Measurements from ENCODE around the gene ABCB4.

Gene ABCB4

DNA sequence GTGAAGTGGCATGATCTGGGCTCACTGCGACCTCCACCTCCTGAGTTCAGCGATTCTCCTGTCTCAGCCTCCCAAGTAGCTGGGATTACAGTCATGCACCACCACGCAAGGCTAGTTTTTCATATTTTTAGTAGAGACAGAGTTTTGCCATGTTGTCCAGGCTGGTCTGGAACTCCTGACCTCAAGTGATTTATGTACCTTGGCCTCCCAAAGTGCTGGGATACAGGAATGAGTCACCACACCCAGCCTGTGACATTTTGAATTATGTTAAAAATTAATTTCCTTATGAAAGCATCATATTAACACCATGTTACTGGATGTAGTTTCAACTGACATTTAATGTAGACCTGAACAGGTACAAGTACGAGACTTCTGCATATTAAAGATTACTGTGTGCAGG lies 24.3 kb downstream of the ABCB4 start:
- H3K36me3 Mint-ChIP-seq (ENCODE audit: low read depth) = peaks cover 28% of the 10 kb centered on the region

DNA sequence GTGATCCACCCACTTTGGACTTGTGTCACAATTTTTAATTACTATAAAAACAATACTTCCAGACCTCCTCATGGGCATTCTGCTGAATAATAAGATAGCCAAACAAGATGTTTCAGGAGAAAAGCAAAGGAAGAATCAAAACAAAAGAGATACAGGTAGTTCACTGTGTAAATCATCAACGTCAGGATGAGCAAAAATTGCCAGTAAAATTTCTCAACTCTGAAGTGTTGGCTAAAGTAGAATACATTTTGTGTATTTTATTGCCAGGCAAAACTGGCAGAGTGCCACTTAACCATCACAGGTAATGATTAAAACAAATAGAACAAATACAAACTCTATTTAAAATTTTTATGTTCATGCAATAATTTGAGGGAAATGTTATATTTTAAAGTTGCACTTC lies 24.8 kb downstream of the ABCB4 start:
- peak overlapping the region; percentile 75 for H3K27ac Mint-ChIP-seq
- H3K4me3 Mint-ChIP-seq = no peak overlapping the region
- no peak for DNase-seq
- H3K9me3 Mint-ChIP-seq = no peaks in the 10 kb centered on the region
- H3K27me3 Mint-ChIP-seq (ENCODE audit: low read depth, poor library complexity) = no peaks in the 10 kb centered on the region
- H3K4me1 Mint-ChIP-seq = peaks cover 29% of the 10 kb centered on the region
- TF ChIP-seq, protein P1, sequence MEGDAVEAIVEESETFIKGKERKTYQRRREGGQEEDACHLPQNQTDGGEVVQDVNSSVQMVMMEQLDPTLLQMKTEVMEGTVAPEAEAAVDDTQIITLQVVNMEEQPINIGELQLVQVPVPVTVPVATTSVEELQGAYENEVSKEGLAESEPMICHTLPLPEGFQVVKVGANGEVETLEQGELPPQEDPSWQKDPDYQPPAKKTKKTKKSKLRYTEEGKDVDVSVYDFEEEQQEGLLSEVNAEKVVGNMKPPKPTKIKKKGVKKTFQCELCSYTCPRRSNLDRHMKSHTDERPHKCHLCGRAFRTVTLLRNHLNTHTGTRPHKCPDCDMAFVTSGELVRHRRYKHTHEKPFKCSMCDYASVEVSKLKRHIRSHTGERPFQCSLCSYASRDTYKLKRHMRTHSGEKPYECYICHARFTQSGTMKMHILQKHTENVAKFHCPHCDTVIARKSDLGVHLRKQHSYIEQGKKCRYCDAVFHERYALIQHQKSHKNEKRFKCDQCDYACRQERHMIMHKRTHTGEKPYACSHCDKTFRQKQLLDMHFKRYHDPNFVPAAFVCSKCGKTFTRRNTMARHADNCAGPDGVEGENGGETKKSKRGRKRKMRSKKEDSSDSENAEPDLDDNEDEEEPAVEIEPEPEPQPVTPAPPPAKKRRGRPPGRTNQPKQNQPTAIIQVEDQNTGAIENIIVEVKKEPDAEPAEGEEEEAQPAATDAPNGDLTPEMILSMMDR (IDR thresholded peaks at IDR 0.05) = no peak
- peaks cover 33% of the 10 kb centered on the region for H3K36me3 Mint-ChIP-seq (ENCODE audit: low read depth)

More for the DNA sequence above, 24.3 kb downstream of the ABCB4 start:
- no peak overlapping the region for H3K4me3 Mint-ChIP-seq
- H3K27me3 Mint-ChIP-seq (ENCODE audit: low read depth, poor library complexity) = no peaks in the 10 kb centered on the region
- H3K27ac Mint-ChIP-seq = no peak overlapping the region
- no peaks in the 10 kb centered on the region for H3K9me3 Mint-ChIP-seq
- peaks cover 34% of the 10 kb centered on the region for H3K4me1 Mint-ChIP-seq
- TF ChIP-seq, protein P1 (IDR thresholded peaks at IDR 0.05) = no peak
- no peak for DNase-seq

DNA sequence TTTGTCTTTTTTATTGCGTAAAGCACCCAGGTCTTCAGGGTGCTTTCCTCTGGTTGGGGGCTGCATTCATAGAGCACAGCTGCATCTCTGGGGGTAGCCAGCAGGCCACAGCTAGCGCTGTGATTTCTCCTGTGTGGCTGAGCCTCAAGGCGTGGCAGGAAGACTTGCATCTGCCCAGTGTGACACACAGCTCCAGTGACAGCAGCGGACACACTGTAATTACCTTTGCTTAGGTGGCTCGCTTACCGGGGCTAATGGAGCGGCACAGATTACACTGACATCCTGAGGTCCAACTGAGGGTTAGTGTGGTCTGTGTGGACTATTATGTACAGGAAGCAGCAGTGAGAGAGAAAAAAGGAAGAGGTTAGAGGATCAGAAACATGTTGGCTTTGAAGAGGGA lies 27.1 kb downstream of the ABCB4 start:
- no peaks in the 10 kb centered on the region for H3K27me3 Mint-ChIP-seq (ENCODE audit: low read depth, poor library complexity)
- TF ChIP-seq, protein P1 (IDR thresholded peaks at IDR 0.05) = no peak
- H3K4me3 Mint-ChIP-seq = no peak overlapping the region
- H3K9me3 Mint-ChIP-seq = no peaks in the 10 kb centered on the region
- peaks cover 37% of the 10 kb centered on the region for H3K36me3 Mint-ChIP-seq (ENCODE audit: low read depth)
- no peak overlapping the region for H3K27ac Mint-ChIP-seq
- peaks cover 16% of the 10 kb centered on the region for H3K4me1 Mint-ChIP-seq
- DNase-seq = peak; percentile 29

DNA sequence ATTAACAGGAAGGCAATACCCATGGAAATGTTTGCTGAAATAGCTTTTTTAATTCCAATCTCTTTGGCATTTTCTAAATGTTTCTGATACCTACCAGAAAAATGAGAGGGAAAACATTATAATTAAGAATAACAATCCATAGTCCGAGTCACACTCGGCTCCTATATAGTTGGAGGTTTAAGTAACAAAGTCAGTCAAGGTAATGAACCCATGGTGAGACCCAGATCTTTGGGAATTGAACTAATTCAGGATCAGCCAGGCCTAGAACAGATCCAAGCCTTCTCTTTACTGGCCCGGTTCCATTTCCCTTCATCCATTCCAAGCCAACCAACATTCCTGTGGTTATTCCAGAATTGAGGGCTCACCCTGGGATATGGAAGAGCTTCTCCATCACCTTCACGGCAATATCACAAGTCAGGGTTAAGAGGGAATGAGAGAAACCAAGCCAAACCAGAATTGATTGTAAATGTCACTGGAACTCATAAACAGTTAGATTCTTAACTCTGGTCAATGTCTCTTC lies 28.3 kb downstream of the ABCB4 start:
- peaks cover 16% of the 10 kb centered on the region for H3K4me1 Mint-ChIP-seq
- TF ChIP-seq, protein P1 (IDR thresholded peaks at IDR 0.05) = no peak
- no peak overlapping the region for H3K27ac Mint-ChIP-seq
- no peaks in the 10 kb centered on the region for H3K27me3 Mint-ChIP-seq (ENCODE audit: low read depth, poor library complexity)
- no peak for DNase-seq
- peaks cover 49% of the 10 kb centered on the region for H3K36me3 Mint-ChIP-seq (ENCODE audit: low read depth)
- no peaks in the 10 kb centered on the region for H3K9me3 Mint-ChIP-seq
- no peak overlapping the region for H3K4me3 Mint-ChIP-seq

DNA sequence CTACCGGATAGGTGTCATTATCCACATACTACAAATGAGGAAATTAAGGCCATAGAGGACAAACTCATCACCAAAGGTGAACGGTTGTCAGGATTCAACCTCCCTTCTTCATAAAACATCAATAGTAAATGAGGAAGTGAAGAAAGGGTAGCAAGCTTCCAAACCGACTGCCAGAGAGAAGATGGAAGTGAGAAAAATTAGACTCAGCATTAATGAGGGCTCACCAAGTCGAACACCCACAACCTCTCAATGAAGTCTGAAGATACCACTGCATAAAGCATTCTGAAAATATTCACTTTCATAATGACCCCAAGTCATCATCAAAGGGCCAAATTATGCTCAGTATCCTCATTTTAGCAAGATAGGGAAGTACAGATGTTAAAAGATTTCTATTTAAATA lies 29.6 kb downstream of the ABCB4 start:
- Mint-ChIP-seq H3K27ac (no peak overlapping the region), H3K9me3 (no peaks in the 10 kb centered on the region)

DNA sequence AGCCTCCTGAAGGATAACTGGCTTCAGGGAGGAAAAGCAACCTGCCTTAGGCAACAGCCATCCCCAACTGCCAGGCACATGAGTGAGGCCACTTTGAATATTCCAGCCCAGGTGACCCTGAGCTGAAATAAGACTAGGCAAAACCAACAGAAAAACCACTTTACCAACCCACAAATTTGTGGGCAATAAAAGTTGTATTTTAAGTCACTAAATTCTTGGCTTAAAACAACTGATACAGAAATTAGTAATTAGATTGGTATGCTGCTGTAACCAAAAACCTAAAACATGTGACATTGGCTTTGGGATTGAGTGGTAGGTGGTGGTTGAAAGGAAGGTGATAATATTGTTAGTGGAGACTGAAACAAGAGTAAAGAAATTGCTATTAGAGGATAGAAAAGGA lies 39.9 kb downstream of the ABCB4 start:
- TF ChIP-seq, protein P1 (IDR thresholded peaks at IDR 0.05) = no peak
- Mint-ChIP-seq H3K27ac (no peak overlapping the region), H3K36me3 (ENCODE audit: low read depth) (peaks cover 43% of the 10 kb centered on the region), H3K4me1 (peaks cover 13% of the 10 kb centered on the region), H3K9me3 (peaks cover 5% of the 10 kb centered on the region), H3K4me3 (no peak overlapping the region), H3K27me3 (ENCODE audit: low read depth, poor library complexity) (no peaks in the 10 kb centered on the region)
- DNase-seq = no peak

More for the DNA sequence above, 29.6 kb downstream of the ABCB4 start:
- Mint-ChIP-seq H3K36me3 (ENCODE audit: low read depth) (peaks cover 38% of the 10 kb centered on the region), H3K4me1 (peaks cover 16% of the 10 kb centered on the region), H3K27me3 (ENCODE audit: low read depth, poor library complexity) (no peaks in the 10 kb centered on the region), H3K4me3 (no peak overlapping the region)
- DNase-seq = no peak
- TF ChIP-seq, protein P1 (IDR thresholded peaks at IDR 0.05) = no peak
